HG03060 (cell line): ENCODE data around the gene MYO7B.

Source experiments
- ATAC-seq: cut with Tn5 transposase; IDR thresholded peaks from one replicate; pipeline ENCODE4 v1.9.1; 2021; ENCODE audit warnings: low read depth, moderate number of reproducible peaks; ENCODE audit not compliant: unreplicated experiment

MYO7B gene

GRCh38 chr2:127645395-127646291 lies 110.2 kb downstream of the MYO7B start, which contains the start of gene GPR17:
GPR17 (plus strand) TSS chr2:127646153; CDS start chr2:127650736, 4,583 bp downstream.
- ATAC-seq: no peak

- no peak for ATAC-seq
Measured at GRCh38 chr2:127646487-127647241, 111.2 kb downstream of the MYO7B start.

GRCh38 chr2:127647242-127648190 lies 112.0 kb downstream of the MYO7B start:
- ATAC-seq: no peak

- ATAC-seq: no peak
Measured at GRCh38 chr2:127648321-127648720, 112.8 kb downstream of the MYO7B start.

- no peak for ATAC-seq
Measured at GRCh38 chr2:127649100-127649611, 113.7 kb downstream of the MYO7B start.

GRCh38 chr2:127649684-127650040 lies 114.2 kb downstream of the MYO7B start:
- no peak for ATAC-seq

GRCh38 chr2:127650041-127650784 lies 114.7 kb downstream of the MYO7B start:
- ATAC-seq: no peak

- ATAC-seq: no peak
Measured at GRCh38 chr2:127650785-127651380, 115.4 kb downstream of the MYO7B start.

- ATAC-seq: no peak
Measured at GRCh38 chr2:127651381-127651809, 115.9 kb downstream of the MYO7B start.

GRCh38 chr2:127651971-127652550 lies 116.6 kb downstream of the MYO7B start:
- ATAC-seq: no peak

GRCh38 chr2:127652786-127653357 lies 117.4 kb downstream of the MYO7B start:
- no peak for ATAC-seq

- no peak for ATAC-seq
Measured at GRCh38 chr2:127653421-127654083, 118.1 kb downstream of the MYO7B start.

GRCh38 chr2:127654084-127654837 lies 118.8 kb downstream of the MYO7B start:
- ATAC-seq: no peak

GRCh38 chr2:127654838-127655175 lies 119.3 kb downstream of the MYO7B start:
- no peak for ATAC-seq

- ATAC-seq: no peak
Measured at GRCh38 chr2:127655209-127656073, 120.0 kb downstream of the MYO7B start.

- ATAC-seq: no peak
Measured at GRCh38 chr2:127656569-127657231, 121.2 kb downstream of the MYO7B start.
